ENCODE results near the gene STK38. TPM values are rescaled to one million over a fixed set of nuclear protein-coding genes. Genes with fewer than 3 reads are reported as not detected.

The STK38 gene
- total RNA-seq, 1 donor from 2014 or later: 50.1 TPM

GRCh38 chr6:36501686-36502085, 45.6 kb downstream of the STK38 start:
- H3K4me1 Mint-ChIP-seq (ENCODE audit: unreplicated experiment): peaks cover 4% of the 10 kb centered on the region
- peaks cover 41% of the 10 kb centered on the region for H3K36me3 Mint-ChIP-seq
- DNase-seq (ENCODE audit: extremely low spot score, unreplicated experiment): no peak
- TF ChIP-seq, protein P1, sequence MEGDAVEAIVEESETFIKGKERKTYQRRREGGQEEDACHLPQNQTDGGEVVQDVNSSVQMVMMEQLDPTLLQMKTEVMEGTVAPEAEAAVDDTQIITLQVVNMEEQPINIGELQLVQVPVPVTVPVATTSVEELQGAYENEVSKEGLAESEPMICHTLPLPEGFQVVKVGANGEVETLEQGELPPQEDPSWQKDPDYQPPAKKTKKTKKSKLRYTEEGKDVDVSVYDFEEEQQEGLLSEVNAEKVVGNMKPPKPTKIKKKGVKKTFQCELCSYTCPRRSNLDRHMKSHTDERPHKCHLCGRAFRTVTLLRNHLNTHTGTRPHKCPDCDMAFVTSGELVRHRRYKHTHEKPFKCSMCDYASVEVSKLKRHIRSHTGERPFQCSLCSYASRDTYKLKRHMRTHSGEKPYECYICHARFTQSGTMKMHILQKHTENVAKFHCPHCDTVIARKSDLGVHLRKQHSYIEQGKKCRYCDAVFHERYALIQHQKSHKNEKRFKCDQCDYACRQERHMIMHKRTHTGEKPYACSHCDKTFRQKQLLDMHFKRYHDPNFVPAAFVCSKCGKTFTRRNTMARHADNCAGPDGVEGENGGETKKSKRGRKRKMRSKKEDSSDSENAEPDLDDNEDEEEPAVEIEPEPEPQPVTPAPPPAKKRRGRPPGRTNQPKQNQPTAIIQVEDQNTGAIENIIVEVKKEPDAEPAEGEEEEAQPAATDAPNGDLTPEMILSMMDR (conservative IDR thresholded peaks at IDR 0.05): no peak
- no peak overlapping the region for H3K4me3 Mint-ChIP-seq
- H3K27me3 Mint-ChIP-seq: no peaks in the 10 kb centered on the region
- no peaks in the 10 kb centered on the region for H3K9me3 Mint-ChIP-seq
- H3K27ac Mint-ChIP-seq: no peak overlapping the region

DNA sequence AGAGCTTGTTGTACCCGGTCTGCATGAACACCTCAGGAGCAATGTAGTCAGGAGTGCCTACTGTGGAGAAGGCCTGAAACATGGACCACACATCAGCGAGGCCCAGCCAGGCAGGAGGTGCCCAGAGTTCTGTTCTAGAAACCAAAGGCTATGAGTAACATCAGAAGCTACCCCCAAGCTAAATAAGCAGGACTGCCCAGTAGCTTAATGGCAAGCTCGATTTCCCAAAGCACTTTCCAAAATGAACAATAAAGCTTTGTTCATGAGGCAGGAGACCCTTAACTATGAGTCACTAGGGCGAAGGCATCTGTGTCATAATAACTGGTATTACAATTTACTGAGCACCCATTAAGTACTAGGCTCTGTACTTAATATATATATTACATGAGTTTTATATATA, 47.4 kb downstream of the STK38 start:
- Mint-ChIP-seq H3K27me3 (no peaks in the 10 kb centered on the region), H3K4me1 (ENCODE audit: unreplicated experiment) (no peaks in the 10 kb centered on the region), H3K4me3 (no peak overlapping the region), H3K36me3 (peaks cover 38% of the 10 kb centered on the region), H3K27ac (no peak overlapping the region), H3K9me3 (no peaks in the 10 kb centered on the region)
- DNase-seq (ENCODE audit: extremely low spot score, unreplicated experiment): no peak
- TF ChIP-seq, protein P1 (conservative IDR thresholded peaks at IDR 0.05): no peak

- no peak overlapping the region for H3K4me3 Mint-ChIP-seq
- DNase-seq (ENCODE audit: extremely low spot score, unreplicated experiment): no peak
- H3K27me3 Mint-ChIP-seq: no peaks in the 10 kb centered on the region
- TF ChIP-seq, protein P1 (conservative IDR thresholded peaks at IDR 0.05): no peak
- H3K4me1 Mint-ChIP-seq (ENCODE audit: unreplicated experiment): peaks cover 5% of the 10 kb centered on the region
- no peaks in the 10 kb centered on the region for H3K9me3 Mint-ChIP-seq
- H3K36me3 Mint-ChIP-seq: peaks cover 40% of the 10 kb centered on the region
- H3K27ac Mint-ChIP-seq: peak overlapping the region; percentile 13
Measured at GRCh38 chr6:36495086-36495485, 52.2 kb downstream of the STK38 start.

- TF ChIP-seq, protein P1 (conservative IDR thresholded peaks at IDR 0.05): no peak
- Mint-ChIP-seq H3K27ac (peak overlapping the region; percentile 71), H3K4me3 (peak overlapping the region; percentile 0), H3K4me1 (ENCODE audit: unreplicated experiment) (peaks cover 5% of the 10 kb centered on the region), H3K27me3 (no peaks in the 10 kb centered on the region), H3K36me3 (peaks cover 34% of the 10 kb centered on the region), H3K9me3 (no peaks in the 10 kb centered on the region)
- no peak for DNase-seq (ENCODE audit: extremely low spot score, unreplicated experiment)
Measured at GRCh38 chr6:36493859-36494258, 53.4 kb downstream of the STK38 start.

DNA sequence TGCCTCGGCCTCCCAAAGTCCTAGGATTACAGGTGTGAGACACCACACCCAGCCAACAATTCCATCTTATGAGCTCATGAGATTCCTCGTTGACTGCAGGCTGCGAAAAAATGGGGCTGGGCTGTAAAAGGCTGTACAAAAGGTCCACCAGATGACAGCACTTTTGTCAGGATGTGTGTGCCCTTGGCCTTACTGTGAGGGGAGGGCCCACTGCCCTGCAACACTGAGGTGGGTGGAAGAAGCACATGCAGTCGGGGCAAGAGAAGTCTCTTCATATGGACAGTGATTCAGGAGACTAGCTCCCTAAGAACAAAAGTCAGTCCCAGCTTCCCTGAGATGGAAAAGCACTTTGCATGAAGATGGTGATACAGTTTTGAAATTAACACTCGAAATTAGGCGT, 54.0 kb downstream of the STK38 start:
- Mint-ChIP-seq H3K27me3 (no peaks in the 10 kb centered on the region), H3K4me3 (no peak overlapping the region), H3K27ac (peak overlapping the region; percentile 71), H3K4me1 (ENCODE audit: unreplicated experiment) (peaks cover 5% of the 10 kb centered on the region), H3K9me3 (no peaks in the 10 kb centered on the region), H3K36me3 (peaks cover 33% of the 10 kb centered on the region)
- TF ChIP-seq, protein P1 (conservative IDR thresholded peaks at IDR 0.05): no peak
- no peak for DNase-seq (ENCODE audit: extremely low spot score, unreplicated experiment)

GRCh38 chr6:36492621-36493020, 54.7 kb downstream of the STK38 start:
- H3K9me3 Mint-ChIP-seq: no peaks in the 10 kb centered on the region
- no peak for DNase-seq (ENCODE audit: extremely low spot score, unreplicated experiment)
- H3K4me3 Mint-ChIP-seq: no peak overlapping the region
- H3K27me3 Mint-ChIP-seq: no peaks in the 10 kb centered on the region
- H3K36me3 Mint-ChIP-seq: peaks cover 39% of the 10 kb centered on the region
- TF ChIP-seq, protein P1 (conservative IDR thresholded peaks at IDR 0.05): no peak
- H3K4me1 Mint-ChIP-seq (ENCODE audit: unreplicated experiment): peaks cover 5% of the 10 kb centered on the region
- peak overlapping the region; percentile 71 for H3K27ac Mint-ChIP-seq
